HEK293T (cell line): ENCODE results near the gene SLC25A3.
"Not testable (repeated sequence)": the region's sequence is repeated elsewhere in the genome, so short reads cannot be mapped to it uniquely, and the experiment has no call there.

Experiments
- CTCF ChIA-PET: fragments of 350-600 bp; formaldehyde crosslinking; extraction: SDS; loops from one replicate; lab custom pipeline; 2021; ENCODE audit warnings: antibody characterized with exemption, inconsistent platforms; lab: Yijun Ruan, JAX
- POLR2A ChIA-PET: fragments of 350-600 bp; formaldehyde crosslinking; extraction: SDS; loops from one replicate; lab custom pipeline; 2020; ENCODE audit warnings: antibody characterized with exemption, inconsistent platforms; lab: Yijun Ruan, JAX
- DNase-seq: peaks from one replicate; pipeline ENCODE4 v3.0.0; 2012; ENCODE audit warnings: mixed read lengths; ENCODE audit errors: extremely low spot score
- ARNT ChIP-seq: fragments of 450-650 bp; IDR thresholded peaks from 2 replicates; pipeline ENCODE4 v1.6.1; 2017; ENCODE audit warnings: mild to moderate bottlenecking
- BHLHE40 ChIP-seq: fragments of 450-650 bp; IDR thresholded peaks from 2 replicates; pipeline ENCODE4 v1.6.1; 2016; ENCODE audit warnings: mild to moderate bottlenecking, moderate library complexity, borderline replicate concordance
- CTBP1 ChIP-seq: fragments of 450-650 bp; IDR thresholded peaks from 2 replicates; pipeline ENCODE4 v1.6.1; 2016; ENCODE audit warnings: borderline replicate concordance
- ELF4 ChIP-seq: fragments of 450-650 bp; IDR thresholded peaks from 2 replicates; pipeline ENCODE4 v1.6.1; 2017; ENCODE audit warnings: antibody characterized with exemption
- FOXA1 ChIP-seq: fragments of 450-650 bp; IDR thresholded peaks from 2 replicates; pipeline ENCODE4 v1.6.1; 2016; ENCODE audit warnings: mild to moderate bottlenecking
- FOXK2 ChIP-seq: fragments of 450-650 bp; IDR thresholded peaks from 2 replicates; pipeline ENCODE4 v1.6.1; 2016; ENCODE audit warnings: mild to moderate bottlenecking
- FOXM1 ChIP-seq: fragments of 450-650 bp; IDR thresholded peaks from 2 replicates; pipeline ENCODE4 v1.6.1; 2017; ENCODE audit warnings: mild to moderate bottlenecking, borderline replicate concordance
- HDGF ChIP-seq: fragments of 450-650 bp; IDR thresholded peaks from 2 replicates; pipeline ENCODE4 v1.6.1; 2017; ENCODE audit warnings: antibody characterized with exemption, borderline replicate concordance
- L3MBTL2 ChIP-seq: fragments of 450-650 bp; conservative IDR thresholded peaks from 2 replicates; pipeline ENCODE4 v1.6.1; 2016; ENCODE audit warnings: mild to moderate bottlenecking
- LEF1 ChIP-seq: fragments of 450-650 bp; IDR thresholded peaks from 2 replicates; pipeline ENCODE4 v1.6.1; 2017; ENCODE audit warnings: mild to moderate bottlenecking, borderline replicate concordance
- NFRKB ChIP-seq: fragments of 450-650 bp; IDR thresholded peaks from 2 replicates; pipeline ENCODE4 v1.6.1; 2016; ENCODE audit warnings: mild to moderate bottlenecking, moderate library complexity
- PKNOX1 ChIP-seq: fragments of 450-650 bp; IDR thresholded peaks from 2 replicates; pipeline ENCODE4 v1.6.1; 2016
- SP1 ChIP-seq: fragments of 450-650 bp; IDR thresholded peaks from 2 replicates; pipeline ENCODE4 v1.6.1; 2017
- SUZ12 ChIP-seq: fragments of 450-650 bp; IDR thresholded peaks from 2 replicates; pipeline ENCODE4 v1.6.1; 2016; ENCODE audit warnings: mild to moderate bottlenecking
- TARDBP ChIP-seq: fragments of 450-650 bp; IDR thresholded peaks from 2 replicates; pipeline ENCODE4 v1.6.1; 2016
- ZNF384 ChIP-seq: fragments of 450-650 bp; IDR thresholded peaks from 2 replicates; pipeline ENCODE4 v1.6.1; 2016

SLC25A3 gene

DNA sequence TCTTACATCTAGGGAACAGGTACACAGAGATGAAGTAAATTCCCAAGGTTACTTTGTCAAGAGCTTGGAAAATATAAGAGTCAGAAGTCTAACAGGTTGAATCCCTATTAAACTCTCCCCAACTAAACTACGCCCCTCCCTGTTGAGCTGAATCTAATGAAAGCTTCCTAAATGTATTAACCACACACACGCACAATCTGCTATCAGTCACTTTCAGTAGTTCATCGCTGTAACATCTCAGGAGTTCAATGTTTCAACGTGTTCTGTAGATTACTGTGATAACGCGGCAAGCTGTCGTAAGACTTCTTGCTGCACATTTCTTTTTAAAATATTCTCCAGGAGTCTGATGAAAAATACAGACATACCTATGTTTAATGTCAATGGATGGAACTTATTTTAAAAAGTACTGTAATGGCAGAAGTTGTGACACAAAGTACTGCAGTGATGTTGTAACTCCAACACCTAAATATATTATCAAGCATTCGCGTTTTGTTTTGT is 612 bp upstream of the SLC25A3 start:
- TF ChIP-seq FOXA1 (no peak), HDGF (no peak), NFRKB (no peak), TARDBP (no peak), ELF4 (no peak), SP1 (no peak), PKNOX1 (no peak), BHLHE40 (no peak)
- DNase-seq: no peak
- POLR2A ChIA-PET: interaction anchor here (0.9 to 3.4 kb wide), 7 partner anchors 11 to 364 kb away, joined by 3 to 31 read pairs (median 9); partner anchors contain the start of genes APAF1, IKBIP and TMPO
- CTCF ChIA-PET: interaction anchor here (1.1 to 1.2 kb wide), 2 partner anchors 26 to 56 kb away, joined by 3 read pairs; no protein-coding TSS in a partner anchor

DNA sequence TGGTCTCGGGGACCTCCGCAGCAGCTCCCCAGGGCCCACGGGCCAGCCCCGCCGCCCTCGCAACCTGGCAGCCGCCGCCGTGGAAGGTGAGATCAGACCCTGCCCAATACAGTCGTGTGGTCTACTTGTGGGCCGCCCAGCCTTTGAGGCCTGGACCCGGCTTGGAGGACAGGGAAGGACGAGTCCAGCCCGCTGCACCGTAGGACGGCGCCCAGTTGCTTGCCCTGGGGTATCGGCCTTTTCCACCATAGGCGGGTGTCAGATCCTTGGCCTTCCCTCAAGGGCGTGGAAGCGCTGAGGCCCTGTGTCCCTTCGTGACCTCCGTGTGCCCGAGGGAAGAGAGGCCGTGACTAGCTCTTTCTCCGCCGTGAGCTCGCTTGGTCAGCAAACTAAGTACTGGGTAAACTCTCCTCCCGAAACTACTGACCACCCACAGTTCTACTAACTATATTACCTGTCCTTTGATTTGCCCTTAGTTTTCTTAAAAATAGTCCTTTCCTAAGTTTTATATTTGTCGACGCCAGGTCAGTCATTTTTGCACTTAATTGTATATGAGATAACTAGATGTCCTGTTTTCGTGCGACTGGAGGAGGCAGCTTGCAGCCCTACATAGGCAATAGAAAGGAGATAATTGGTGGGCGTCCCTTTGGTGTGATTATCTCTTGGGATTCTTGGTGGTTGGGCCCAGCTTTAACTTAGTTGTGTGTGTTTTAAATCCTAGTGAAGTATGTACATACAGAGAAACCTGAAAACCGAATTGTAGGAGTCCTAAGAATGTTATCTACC is 757 bp downstream of the SLC25A3 start:
- POLR2A ChIA-PET: interaction anchor here (0.6 to 3.4 kb wide), 8 partner anchors 10 to 148 kb away, joined by 3 to 31 read pairs (median 6); partner anchors contain the start of genes APAF1 and IKBIP
- no peak for TF ChIP-seq ELF4
- no peak for TF ChIP-seq FOXM1
- TF ChIP-seq HDGF: no peak
- no peak for TF ChIP-seq BHLHE40
- TF ChIP-seq TARDBP: no peak
- no peak for TF ChIP-seq LEF1
- CTCF ChIA-PET: interaction anchor here (1.1 to 2.1 kb wide), 2 partner anchors 22 to 27 kb away, joined by 6 to 12 read pairs; no protein-coding TSS in a partner anchor
- DNase-seq: no peak

DNA sequence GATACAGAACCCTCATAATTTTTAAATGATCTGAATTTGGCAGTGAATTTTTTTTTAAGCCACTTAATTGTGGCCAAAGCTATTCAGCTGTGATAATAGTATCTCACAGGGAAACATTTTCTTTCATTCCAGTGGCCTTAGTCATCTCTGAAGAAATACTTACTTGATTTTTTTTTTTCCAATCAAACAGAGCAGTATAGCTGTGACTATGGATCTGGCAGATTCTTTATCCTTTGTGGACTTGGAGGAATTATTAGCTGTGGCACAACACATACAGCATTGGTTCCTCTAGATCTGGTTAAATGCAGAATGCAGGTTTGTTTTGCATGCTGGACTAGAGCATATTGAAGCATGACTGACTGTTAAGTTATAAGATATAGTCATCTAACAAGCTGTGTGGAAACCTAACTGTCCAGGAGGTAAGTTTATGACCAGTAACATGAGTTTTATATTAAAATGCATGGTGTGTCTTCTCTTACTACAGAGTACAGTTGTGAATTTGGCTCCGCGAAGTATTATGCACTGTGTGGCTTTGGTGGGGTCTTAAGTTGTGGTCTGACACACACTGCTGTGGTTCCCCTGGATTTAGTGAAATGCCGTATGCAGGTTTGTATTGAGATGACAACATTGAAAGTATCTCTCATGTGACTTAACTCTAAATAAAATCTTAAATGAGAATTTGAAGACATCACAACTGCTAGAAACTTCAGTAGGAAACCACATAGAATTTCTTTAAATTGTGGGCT is 1.9 kb downstream of the SLC25A3 start:
- POLR2A ChIA-PET: interaction anchor here (2.5 to 3.4 kb wide), 2 partner anchors 9 to 49 kb away, joined by 23 to 31 read pairs; partner anchors contain the start of genes APAF1 and IKBIP
- DNase-seq: no peak
- CTCF ChIA-PET: interaction anchor here (0.9 to 2.1 kb wide), 2 partner anchors 28 kb away, joined by 4 to 12 read pairs; no protein-coding TSS in a partner anchor
- TF ChIP-seq BHLHE40 (no peak), NFRKB (no peak)

DNA sequence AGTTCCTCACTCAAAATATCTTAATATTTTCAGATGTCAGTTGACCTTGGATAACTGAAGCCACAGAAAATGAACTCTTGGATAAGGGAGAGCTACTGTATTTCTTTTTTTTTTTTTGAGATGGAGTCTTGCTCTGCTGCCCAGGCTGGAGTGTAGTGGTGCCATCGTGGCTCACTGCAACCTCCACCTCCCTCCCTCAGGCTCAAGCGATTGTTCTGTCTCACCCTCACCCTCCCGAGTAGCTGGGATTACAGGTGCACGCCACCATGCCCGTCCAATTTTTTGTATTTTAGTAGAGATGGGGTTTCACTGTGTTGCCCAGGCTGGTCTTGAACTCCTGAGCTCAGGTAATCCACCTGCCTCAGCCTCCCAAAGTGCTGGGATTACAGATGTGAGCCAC is 3.8 kb downstream of the SLC25A3 start:
- CTCF ChIA-PET, POLR2A ChIA-PET, DNase-seq: not testable (repeated sequence)

GRCh38 chr12:98601924-98602323 is 8.4 kb downstream of the SLC25A3 start:
- POLR2A ChIA-PET: interaction anchor here (5.4 kb wide), 1 partner anchor 8 kb away, joined by 31 read pairs; the partner anchor contains the start of gene SLC25A3

GRCh38 chr12:98606359-98606988 is 13.0 kb downstream of the SLC25A3 start:
- ChIA-PET CTCF (interaction anchor here (1.0 kb wide), 1 partner anchor 40 kb away, joined by 3 read pairs; no protein-coding TSS in a partner anchor), POLR2A (interaction anchor here (1.3 to 5.4 kb wide), 2 partner anchors 13 to 38 kb away, joined by 5 to 31 read pairs; partner anchors contain the start of genes IKBIP and SLC25A3)
- TF ChIP-seq ZNF384 (no peak), L3MBTL2 (no peak), HDGF (no peak), ARNT (no peak), PKNOX1 (no peak), TARDBP (no peak), SUZ12 (no peak), ELF4 (no peak), FOXM1 (no peak), FOXK2 (no peak), CTBP1 (no peak), BHLHE40 (no peak), SP1 (no peak), LEF1 (no peak), FOXA1 (no peak), NFRKB (no peak)
- no peak for DNase-seq

More at GRCh38 chr12:98601924-98602323, 8.4 kb downstream of the SLC25A3 start:
- DNase-seq: no peak
- TF ChIP-seq BHLHE40: no peak
- TF ChIP-seq PKNOX1: peak; percentile 73; the same call in 1 of the 2 replicates
- CTCF ChIA-PET: no interaction called here
